SH-SY5Y (cell line): ENCODE results near the gene MARCHF10.

Source experiments
- GATA2 ChIP-seq: IDR thresholded peaks from 2 replicates; pipeline ENCODE4 v1.6.1; 2011; ENCODE audit warnings: mild to moderate bottlenecking, low read depth, low read length
- GATA3 ChIP-seq: IDR thresholded peaks from 2 replicates; pipeline ENCODE4 v1.6.1; 2011; ENCODE audit warnings: low read depth, mild to moderate bottlenecking, low read length, moderate library complexity

- TF ChIP-seq GATA2 = no peak
- TF ChIP-seq GATA3 = no peak
These were observed at the start of gene MARCHF10 for GRCh38 chr17:62807812-62808575.
